HL-60 (cell line): ENCODE data around the gene DNASE1L1.
A peak's percentile ranks its signal among the peaks of the same experiment; 100 is the strongest.

ENCODE experiments used
- CTCF ChIP-seq: IDR thresholded peaks from one replicate; pipeline ENCODE4 v1.5.1; 2011; ENCODE audit warnings: low read length, control low read depth, inconsistent platforms; ENCODE audit not compliant: insufficient read depth
- GABPA ChIP-seq: IDR thresholded peaks from 2 replicates; pipeline ENCODE4 v1.6.1; 2012; ENCODE audit warnings: low read depth
- POLR2AphosphoS5 ChIP-seq: IDR thresholded peaks from 2 replicates; pipeline ENCODE4 v1.6.1; 2012; ENCODE audit warnings: low read depth
- REST ChIP-seq: IDR thresholded peaks from 2 replicates; pipeline ENCODE4 v1.6.1; 2012; ENCODE audit warnings: low read depth; ENCODE audit not compliant: insufficient replicate concordance
- SPI1 ChIP-seq: IDR thresholded peaks from 2 replicates; pipeline ENCODE4 v1.6.1; 2012; ENCODE audit warnings: low read depth, mild to moderate bottlenecking, borderline replicate concordance

- TF ChIP-seq CTCF (no peak), REST (peak; percentile 28), GABPA (no peak), POLR2AphosphoS5 (peak; percentile 57; the same call in 1 of the 2 replicates), SPI1 (no peak)
Observed at GRCh38 chrX:154428176-154429171, 19.4 kb upstream of the DNASE1L1 start, which contains the start of gene ATP6AP1.
